Adipocyte (in vitro differentiated cells): ENCODE measurements around the gene PPP5C.

Experiments
- DNase-seq: peaks from one replicate; pipeline ENCODE4 v3.0.0-alpha.2; 2015; ENCODE audit warnings: low read depth
- H3K27me3 ChIP-seq: replicated peaks from 2 replicates; pipeline ENCODE4 v1.7.0; 2013; ENCODE audit warnings: mild to moderate bottlenecking, low read length, moderate library complexity; ENCODE audit not compliant: control insufficient read depth, insufficient read depth
- H3K36me3 ChIP-seq: 2 replicates; pipeline ENCODE4 v1.7.0; 2013; ENCODE audit warnings: low read length, mild to moderate bottlenecking, moderate library complexity; ENCODE audit not compliant: control insufficient read depth, insufficient read depth, severe bottlenecking
- H3K4me1 ChIP-seq: 2 replicates; pipeline ENCODE4 v1.7.0; 2013; ENCODE audit warnings: mild to moderate bottlenecking, low read length, moderate library complexity; ENCODE audit not compliant: control insufficient read depth, insufficient read depth
- H3K4me3 ChIP-seq: 2 replicates; pipeline ENCODE4 v1.7.0; 2013; ENCODE audit warnings: mild to moderate bottlenecking, low read length, moderate library complexity
- H3K9ac ChIP-seq: 2 replicates; pipeline ENCODE4 v1.7.0; 2013; ENCODE audit warnings: mild to moderate bottlenecking, low read length, moderate library complexity
- H3K9me3 ChIP-seq: 2 replicates; pipeline ENCODE4 v1.7.0; 2013; ENCODE audit warnings: mild to moderate bottlenecking, low read length, moderate library complexity; ENCODE audit not compliant: control insufficient read depth

The PPP5C gene

DNA sequence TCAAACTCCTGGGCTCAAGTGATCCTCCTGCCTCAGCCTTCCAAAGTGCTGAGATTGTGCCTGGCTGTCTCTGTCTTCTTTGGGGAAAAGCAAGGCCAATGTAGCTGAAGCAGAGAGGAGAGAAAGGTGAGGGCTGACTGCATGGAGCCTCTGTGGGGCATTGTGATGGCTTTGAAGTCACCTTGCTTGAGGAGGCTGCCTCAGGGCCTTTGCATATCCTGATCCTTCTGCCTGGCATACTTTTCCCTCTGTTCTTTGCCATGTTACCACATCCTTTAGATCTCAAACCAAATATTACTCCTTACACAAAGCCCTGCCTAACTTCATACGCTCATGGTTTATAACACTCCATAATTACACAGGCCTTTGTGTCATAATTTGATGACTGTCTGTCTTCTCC is 9.4 kb upstream of the PPP5C start:
- H3K9ac ChIP-seq, result no peak overlapping the region
- no peaks in the 10 kb centered on the region for H3K27me3 ChIP-seq
- DNase-seq, result no peak
- no peaks in the 10 kb centered on the region for H3K9me3 ChIP-seq
- no peak overlapping the region for H3K4me3 ChIP-seq
- peaks cover 51% of the 10 kb centered on the region for H3K36me3 ChIP-seq
- no peaks in the 10 kb centered on the region for H3K4me1 ChIP-seq

- DNase-seq, result no peak
- no peaks in the 10 kb centered on the region for H3K4me1 ChIP-seq
- no peaks in the 10 kb centered on the region for H3K27me3 ChIP-seq
- H3K9me3 ChIP-seq, result no peaks in the 10 kb centered on the region
- H3K4me3 ChIP-seq, result no peak overlapping the region
- H3K9ac ChIP-seq, result no peak overlapping the region
- H3K36me3 ChIP-seq, result peaks cover 40% of the 10 kb centered on the region
Measured at GRCh38 chr19:46339446-46339845, 7.4 kb upstream of the PPP5C start.

DNA sequence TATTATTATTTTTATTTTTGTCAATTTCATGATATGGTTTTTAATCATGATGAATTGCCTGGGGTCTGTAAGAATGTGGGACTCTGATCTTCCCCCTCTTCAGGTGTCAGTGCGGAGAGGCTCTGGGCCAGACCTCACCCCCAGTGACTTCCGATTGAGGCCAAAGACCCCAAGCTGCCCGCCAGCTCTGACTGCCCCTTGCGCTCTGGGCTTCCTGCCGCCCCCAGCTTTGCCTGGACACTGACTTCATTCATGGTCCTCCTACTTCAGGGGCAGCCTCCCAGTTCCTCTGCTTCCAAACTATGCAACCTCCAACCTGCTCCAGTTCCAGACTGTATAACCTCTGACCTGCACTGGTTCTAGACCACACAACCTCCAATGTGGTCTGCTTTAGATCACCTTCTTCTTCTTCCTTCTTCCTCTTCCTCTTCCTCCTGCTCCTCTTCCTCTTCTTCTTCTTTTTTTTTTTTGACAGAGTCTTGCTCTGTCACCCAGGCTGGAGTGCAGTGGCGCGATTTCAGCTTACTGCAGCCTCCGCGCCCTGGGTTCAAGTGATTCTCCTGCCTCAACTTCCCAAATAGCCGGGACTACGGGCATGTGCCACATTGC is 6.7 kb upstream of the PPP5C start:
- Histone ChIP-seq H3K4me1 (no peaks in the 10 kb centered on the region), H3K4me3 (no peak overlapping the region), H3K9ac (no peak overlapping the region), H3K27me3 (no peaks in the 10 kb centered on the region), H3K36me3 (peaks cover 37% of the 10 kb centered on the region), H3K9me3 (no peaks in the 10 kb centered on the region)
- DNase-seq, result no peak

DNA sequence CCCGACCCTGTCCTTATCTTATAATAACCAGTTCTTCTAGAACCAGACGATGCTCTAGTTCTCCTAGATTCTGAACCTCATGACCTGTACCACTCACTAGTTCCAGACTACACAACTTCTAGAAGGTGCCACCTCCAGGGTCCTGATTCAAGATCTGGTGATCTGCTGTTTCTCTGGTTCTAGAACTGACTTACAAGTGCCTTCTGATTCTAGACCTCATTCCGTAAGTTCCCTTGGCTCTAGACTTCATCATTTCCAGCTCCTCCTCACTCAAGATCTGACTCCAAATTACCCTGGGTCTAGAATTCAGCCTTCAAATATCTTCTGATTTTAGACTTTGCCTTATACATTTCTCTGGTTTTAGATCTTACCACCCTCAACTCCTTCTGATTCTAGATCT is 5.0 kb upstream of the PPP5C start:
- no peaks in the 10 kb centered on the region for H3K9me3 ChIP-seq
- H3K4me3 ChIP-seq, result no peak overlapping the region
- H3K27me3 ChIP-seq, result no peaks in the 10 kb centered on the region
- H3K9ac ChIP-seq, result no peak overlapping the region
- no peak for DNase-seq
- H3K4me1 ChIP-seq, result peaks cover 5% of the 10 kb centered on the region
- H3K36me3 ChIP-seq, result peaks cover 34% of the 10 kb centered on the region

- H3K4me3 ChIP-seq, result no peak overlapping the region
- no peaks in the 10 kb centered on the region for H3K9me3 ChIP-seq
- no peak for DNase-seq
- H3K27me3 ChIP-seq, result no peaks in the 10 kb centered on the region
- peaks cover 15% of the 10 kb centered on the region for H3K36me3 ChIP-seq
- H3K9ac ChIP-seq, result no peak overlapping the region
- peaks cover 11% of the 10 kb centered on the region for H3K4me1 ChIP-seq
Measured at GRCh38 chr19:46344363-46344762, 2.5 kb upstream of the PPP5C start.

- H3K9ac ChIP-seq, result no peak overlapping the region
- H3K4me1 ChIP-seq, result peaks cover 14% of the 10 kb centered on the region
- H3K27me3 ChIP-seq, result no peaks in the 10 kb centered on the region
- no peaks in the 10 kb centered on the region for H3K9me3 ChIP-seq
- H3K36me3 ChIP-seq, result peaks cover 8% of the 10 kb centered on the region
- no peak for DNase-seq
- H3K4me3 ChIP-seq, result no peak overlapping the region
Measured at GRCh38 chr19:46345157-46345556, 1.7 kb upstream of the PPP5C start.

- no peaks in the 10 kb centered on the region for H3K9me3 ChIP-seq
- peak overlapping the region; percentile 96 for H3K9ac ChIP-seq
- H3K4me3 ChIP-seq, result peak overlapping the region; percentile 91
- peaks cover 35% of the 10 kb centered on the region for H3K4me1 ChIP-seq
- no peak for DNase-seq
- no peaks in the 10 kb centered on the region for H3K36me3 ChIP-seq
- H3K27me3 ChIP-seq, result no peaks in the 10 kb centered on the region
Measured at GRCh38 chr19:46347572-46347883, 641 bp downstream of the PPP5C start.

- peak overlapping the region; percentile 96 for H3K9ac ChIP-seq
- no peaks in the 10 kb centered on the region for H3K36me3 ChIP-seq
- H3K4me3 ChIP-seq, result peak overlapping the region; percentile 91
- H3K27me3 ChIP-seq, result no peaks in the 10 kb centered on the region
- peaks cover 35% of the 10 kb centered on the region for H3K4me1 ChIP-seq
- DNase-seq, result no peak
- no peaks in the 10 kb centered on the region for H3K9me3 ChIP-seq
Measured at GRCh38 chr19:46347985-46348384, 1.1 kb downstream of the PPP5C start.

- peaks cover 10% of the 10 kb centered on the region for H3K36me3 ChIP-seq
- no peaks in the 10 kb centered on the region for H3K27me3 ChIP-seq
- H3K9ac ChIP-seq, result no peak overlapping the region
- H3K4me3 ChIP-seq, result no peak overlapping the region
- H3K9me3 ChIP-seq, result no peaks in the 10 kb centered on the region
- H3K4me1 ChIP-seq, result peaks cover 35% of the 10 kb centered on the region
- DNase-seq, result no peak
Measured at GRCh38 chr19:46349311-46349993, 2.6 kb downstream of the PPP5C start.

DNA sequence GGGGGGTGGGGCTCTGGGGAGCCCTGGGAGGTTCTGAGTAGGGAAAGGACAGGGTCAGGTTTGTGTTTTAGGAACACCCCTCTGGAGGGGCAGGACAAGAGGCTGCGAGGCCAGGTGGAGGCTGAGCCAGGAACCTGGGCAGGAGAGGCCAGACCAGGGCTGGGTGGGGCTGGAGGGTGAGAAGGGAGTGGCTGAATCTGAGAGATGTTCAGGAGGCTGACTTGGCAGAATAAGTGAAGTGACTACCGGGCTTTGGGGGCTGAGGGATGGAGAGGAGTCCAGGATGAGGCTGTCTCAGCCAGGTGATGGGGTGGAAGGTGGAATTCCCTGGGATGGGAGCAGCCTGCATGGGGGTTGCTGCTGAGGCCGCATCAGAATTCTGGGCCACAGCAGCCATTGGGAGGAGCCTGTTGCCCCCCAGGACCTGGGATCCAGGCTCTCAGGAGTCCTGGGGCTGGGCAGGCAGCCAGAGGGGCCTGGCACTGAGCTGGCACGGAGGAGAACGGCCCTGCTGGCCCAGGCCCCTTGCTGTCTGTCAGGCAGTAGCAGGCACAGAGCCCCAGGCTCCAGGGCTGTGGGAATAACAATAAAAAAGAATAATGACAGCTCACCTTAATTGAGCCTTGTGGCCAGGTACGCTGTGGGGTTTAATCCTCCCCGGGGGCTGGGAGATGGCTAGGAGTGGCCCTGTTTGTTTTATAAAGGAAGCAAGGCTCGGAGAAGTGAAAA is 3.3 kb downstream of the PPP5C start:
- peaks cover 17% of the 10 kb centered on the region for H3K36me3 ChIP-seq
- DNase-seq, result no peak

GRCh38 chr19:46350758-46351159 is 3.9 kb downstream of the PPP5C start:
- Histone ChIP-seq H3K9me3 (no peaks in the 10 kb centered on the region), H3K4me1 (peaks cover 35% of the 10 kb centered on the region), H3K36me3 (peaks cover 19% of the 10 kb centered on the region), H3K4me3 (peak overlapping the region; percentile 50), H3K9ac (peak overlapping the region; percentile 79), H3K27me3 (no peaks in the 10 kb centered on the region)
- no peak for DNase-seq

More for the DNA sequence above, 3.3 kb downstream of the PPP5C start:
- Histone ChIP-seq H3K9ac (peak overlapping the region; percentile 79), H3K4me3 (peak overlapping the region; percentile 50), H3K4me1 (peaks cover 35% of the 10 kb centered on the region), H3K27me3 (no peaks in the 10 kb centered on the region), H3K9me3 (no peaks in the 10 kb centered on the region)
